Measurements from ENCODE around the gene LTA.

The LTA gene

GRCh38 chr6:31529329-31530150 is 42.5 kb upstream of the LTA start:
- no peak for DNase-seq (ENCODE audit: low read depth)

GRCh38 chr6:31530659-31531058 is 41.4 kb upstream of the LTA start:
- no peak for TF ChIP-seq CTCF (conservative IDR thresholded peaks at IDR 0.05; ENCODE audit: low read depth, low read length)
- DNase-seq (ENCODE audit: low read depth), result no peak
- no peak overlapping the region for H3K4me3 ChIP-seq (ENCODE audit: low read length)

More at GRCh38 chr6:31529329-31530150, 42.5 kb upstream of the LTA start:
- TF ChIP-seq CTCF (conservative IDR thresholded peaks at IDR 0.05; ENCODE audit: low read depth, low read length), result no peak
- H3K4me3 ChIP-seq (ENCODE audit: low read length), result no peak overlapping the region

GRCh38 chr6:31531162-31531561 is 40.9 kb upstream of the LTA start:
- TF ChIP-seq CTCF (conservative IDR thresholded peaks at IDR 0.05; ENCODE audit: low read depth, low read length), result no peak
- DNase-seq (ENCODE audit: low read depth), result no peak
- no peak overlapping the region for H3K4me3 ChIP-seq (ENCODE audit: low read length)

- H3K4me3 ChIP-seq (ENCODE audit: low read length), result no peak overlapping the region
- DNase-seq (ENCODE audit: low read depth), result no peak
- no peak for TF ChIP-seq CTCF (conservative IDR thresholded peaks at IDR 0.05; ENCODE audit: low read depth, low read length)
Observed at GRCh38 chr6:31531771-31532643, 40.1 kb upstream of the LTA start.

- no peak for TF ChIP-seq CTCF (conservative IDR thresholded peaks at IDR 0.05; ENCODE audit: low read depth, low read length)
- no peak overlapping the region for H3K4me3 ChIP-seq (ENCODE audit: low read length)
- DNase-seq (ENCODE audit: low read depth), result no peak
Observed at GRCh38 chr6:31532644-31533454, 39.2 kb upstream of the LTA start.

GRCh38 chr6:31533455-31533841 is 38.6 kb upstream of the LTA start:
- no peak for DNase-seq (ENCODE audit: low read depth)
- TF ChIP-seq CTCF (conservative IDR thresholded peaks at IDR 0.05; ENCODE audit: low read depth, low read length), result no peak
- no peak overlapping the region for H3K4me3 ChIP-seq (ENCODE audit: low read length)
